ENCODE measurements around the gene STARD13. TPM values are rescaled to one million over a fixed set of nuclear protein-coding genes. Genes with fewer than 3 reads are reported as not detected.

STARD13 gene
- polyA plus RNA-seq, 1 donor (not counting 4 experiments of a cell fraction or from before 2014, with no cell fraction given): 11.9 TPM

DNA sequence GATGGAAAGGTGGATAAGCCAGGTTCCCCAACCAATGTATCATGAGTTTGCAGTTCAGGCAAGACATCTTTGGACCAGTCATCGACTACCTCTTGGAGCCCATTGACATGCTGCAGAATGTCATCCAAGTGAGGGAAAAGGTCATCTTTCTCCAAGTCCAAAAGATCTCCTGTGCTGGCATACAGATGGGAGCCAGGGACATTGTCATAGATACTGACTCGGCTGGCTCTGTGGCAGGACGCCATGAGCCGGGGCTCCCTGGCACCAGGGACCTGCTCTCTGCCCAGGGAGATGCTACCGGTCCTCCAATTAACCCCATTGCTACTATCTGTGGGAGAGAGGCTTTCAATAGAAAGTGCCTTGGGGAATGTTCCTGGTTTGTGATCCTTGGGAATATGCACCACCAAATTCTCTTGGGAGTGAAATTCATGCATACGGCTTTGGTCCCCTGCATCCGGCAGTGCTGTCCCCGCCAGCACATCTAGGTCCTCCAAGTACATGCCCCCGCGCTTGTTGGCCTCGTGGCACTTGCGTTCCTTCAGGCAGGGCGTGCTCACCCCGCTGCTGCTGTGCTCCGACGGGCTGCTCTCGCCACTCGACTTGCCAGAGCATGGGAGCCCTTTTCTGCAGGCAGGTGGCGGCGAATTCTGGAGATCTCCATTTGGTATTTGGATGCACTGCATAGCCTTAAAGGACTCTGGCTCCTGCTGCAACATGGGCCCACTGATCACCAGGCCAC is 156.3 kb downstream of the STARD13 start:
- FAIRE-seq: no peak
- no peaks in the 10 kb centered on the region for H3K27me3 ChIP-seq (ENCODE audit: control insufficient read depth, extremely low read depth, insufficient read depth, low read length)
- H3K36me3 ChIP-seq (ENCODE audit: control insufficient read depth in 2 of 2, extremely low read depth in 1 of 2, insufficient read depth in 2 of 2, low read length in 2 of 2): peaks cover 14 to 29% of the 10 kb centered on the region in 2 experiments
- H3K9me1 ChIP-seq (ENCODE audit: control insufficient read depth, extremely low read depth, insufficient read depth, low read length): no peaks in the 10 kb centered on the region
- peaks cover 22% of the 10 kb centered on the region for H3K4me1 ChIP-seq (ENCODE audit: control insufficient read depth, extremely low read depth, insufficient read depth, low read length)
- dilution Hi-C loops (cut with MboI; ENCODE audit: extremely low pct_ligation_motif_present, low sequenced_read_pairs): no loop called here
- H3K79me2 ChIP-seq (ENCODE audit: control insufficient read depth, insufficient read depth, low read length): no peaks in the 10 kb centered on the region
- H3K9me3 ChIP-seq (ENCODE audit: control insufficient read depth, low read depth, low read length): no peaks in the 10 kb centered on the region
- no peaks in the 10 kb centered on the region for H4K20me1 ChIP-seq (ENCODE audit: control insufficient read depth, extremely low read depth, insufficient read depth, low read length)
- TF ChIP-seq, protein P1, sequence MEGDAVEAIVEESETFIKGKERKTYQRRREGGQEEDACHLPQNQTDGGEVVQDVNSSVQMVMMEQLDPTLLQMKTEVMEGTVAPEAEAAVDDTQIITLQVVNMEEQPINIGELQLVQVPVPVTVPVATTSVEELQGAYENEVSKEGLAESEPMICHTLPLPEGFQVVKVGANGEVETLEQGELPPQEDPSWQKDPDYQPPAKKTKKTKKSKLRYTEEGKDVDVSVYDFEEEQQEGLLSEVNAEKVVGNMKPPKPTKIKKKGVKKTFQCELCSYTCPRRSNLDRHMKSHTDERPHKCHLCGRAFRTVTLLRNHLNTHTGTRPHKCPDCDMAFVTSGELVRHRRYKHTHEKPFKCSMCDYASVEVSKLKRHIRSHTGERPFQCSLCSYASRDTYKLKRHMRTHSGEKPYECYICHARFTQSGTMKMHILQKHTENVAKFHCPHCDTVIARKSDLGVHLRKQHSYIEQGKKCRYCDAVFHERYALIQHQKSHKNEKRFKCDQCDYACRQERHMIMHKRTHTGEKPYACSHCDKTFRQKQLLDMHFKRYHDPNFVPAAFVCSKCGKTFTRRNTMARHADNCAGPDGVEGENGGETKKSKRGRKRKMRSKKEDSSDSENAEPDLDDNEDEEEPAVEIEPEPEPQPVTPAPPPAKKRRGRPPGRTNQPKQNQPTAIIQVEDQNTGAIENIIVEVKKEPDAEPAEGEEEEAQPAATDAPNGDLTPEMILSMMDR (optimal IDR thresholded peaks at IDR 0.05 in 1 of 3, IDR thresholded peaks at IDR 0.05 in 1 of 3, conservative IDR thresholded peaks at IDR 0.05 in 1 of 3; ENCODE audit: extremely low read depth in 1 of 3, insufficient read depth in 2 of 3, low read length in 3 of 3): no peak
- TF ChIP-seq EZH2 (IDR thresholded peaks at IDR 0.05; ENCODE audit: low read length): no peak
- no peak overlapping the region for H3K9ac ChIP-seq (ENCODE audit: control insufficient read depth, extremely low read depth, insufficient read depth, low read length)
- H3K27ac ChIP-seq (ENCODE audit: control insufficient read depth, insufficient read depth, low read length): no peak overlapping the region
- H3K4me3 ChIP-seq (ENCODE audit: control insufficient read depth in 2 of 3, extremely low read depth in 1 of 3, insufficient read depth in 2 of 3, low read depth in 1 of 3, low read length in 3 of 3): no peak overlapping the region
- H3K4me2 ChIP-seq (ENCODE audit: control insufficient read depth, extremely low read depth, insufficient read depth, low read depth, low read length): no peak overlapping the region
- no peak for DNase-seq (ENCODE audit: low read depth, low spot score)
- no peak overlapping the region for H2AFZ ChIP-seq (ENCODE audit: control insufficient read depth, low read length)

DNA sequence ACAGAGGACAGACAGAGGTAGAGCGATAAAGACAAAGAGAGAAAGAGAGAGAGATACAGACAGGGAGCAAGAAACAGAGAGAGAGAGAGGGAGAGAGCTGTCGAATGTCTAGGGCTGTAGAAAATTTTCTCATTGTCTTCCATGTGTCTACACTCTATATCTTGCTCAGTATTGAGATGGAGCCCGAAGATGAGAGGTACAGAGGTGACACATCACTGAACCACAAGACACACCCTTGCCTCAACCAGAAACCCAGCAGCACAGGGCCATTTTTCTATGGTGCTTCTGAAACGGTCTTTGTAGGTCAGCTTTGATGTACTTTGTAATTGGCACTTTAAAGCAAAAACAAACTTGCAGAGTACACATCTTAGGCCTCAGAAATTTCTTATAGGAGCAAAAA is 157.4 kb downstream of the STARD13 start:
- H3K9ac ChIP-seq (ENCODE audit: control insufficient read depth, extremely low read depth, insufficient read depth, low read length): no peak overlapping the region

More for the DNA sequence above, 157.4 kb downstream of the STARD13 start:
- Histone ChIP-seq H3K9me1 (ENCODE audit: control insufficient read depth, extremely low read depth, insufficient read depth, low read length) (no peaks in the 10 kb centered on the region), H3K79me2 (ENCODE audit: control insufficient read depth, insufficient read depth, low read length) (no peaks in the 10 kb centered on the region), H3K4me3 (ENCODE audit: control insufficient read depth in 2 of 3, extremely low read depth in 1 of 3, insufficient read depth in 2 of 3, low read depth in 1 of 3, low read length in 3 of 3) (no peak overlapping the region), H3K4me2 (ENCODE audit: control insufficient read depth, extremely low read depth, insufficient read depth, low read depth, low read length) (no peak overlapping the region), H3K9me3 (ENCODE audit: control insufficient read depth, low read depth, low read length) (no peaks in the 10 kb centered on the region), H3K27me3 (ENCODE audit: control insufficient read depth, extremely low read depth, insufficient read depth, low read length) (no peaks in the 10 kb centered on the region), H2AFZ (ENCODE audit: control insufficient read depth, low read length) (no peak overlapping the region), H3K4me1 (ENCODE audit: control insufficient read depth, extremely low read depth, insufficient read depth, low read length) (peaks cover 27% of the 10 kb centered on the region), H4K20me1 (ENCODE audit: control insufficient read depth, extremely low read depth, insufficient read depth, low read length) (no peaks in the 10 kb centered on the region), H3K36me3 (ENCODE audit: control insufficient read depth in 2 of 2, extremely low read depth in 1 of 2, insufficient read depth in 2 of 2, low read length in 2 of 2) (peaks cover 17 to 32% of the 10 kb centered on the region in 2 experiments), H3K27ac (ENCODE audit: control insufficient read depth, insufficient read depth, low read length) (no peak overlapping the region)
- FAIRE-seq (no peak), DNase-seq (ENCODE audit: low read depth, low spot score) (no peak)
- dilution Hi-C loops (cut with MboI; ENCODE audit: extremely low pct_ligation_motif_present, low sequenced_read_pairs): no loop called here
- no peak for TF ChIP-seq EZH2 (IDR thresholded peaks at IDR 0.05; ENCODE audit: low read length)
- TF ChIP-seq, protein P1 (optimal IDR thresholded peaks at IDR 0.05 in 1 of 3, IDR thresholded peaks at IDR 0.05 in 1 of 3, conservative IDR thresholded peaks at IDR 0.05 in 1 of 3; ENCODE audit: extremely low read depth in 1 of 3, insufficient read depth in 2 of 3, low read length in 3 of 3): no peak
